Esophagus muscularis mucosa (tissue), 4 donors: ENCODE results near the gene HS2ST1. TPM values are rescaled to one million over a fixed set of nuclear protein-coding genes. Genes with fewer than 3 reads are reported as not detected.
"Not testable (repeated sequence)": the region's sequence is repeated elsewhere in the genome, so short reads cannot be mapped to it uniquely, and the experiment has no call there.

Source experiments
- DNase-seq: peaks from one replicate; pipeline ENCODE4 v3.0.0-alpha.2; 2017; ENCODE audit errors: extremely low spot score
- H3K27ac ChIP-seq, 4 donors: fragments of 200-600 bp; sonication (generic); replicated peaks in 1 of 4; 1 replicate in 3 of 4; 2 replicates in 1 of 4; pipeline ENCODE4 v1.5.1; 2016 to 2019; ENCODE audit warnings: mild to moderate bottlenecking in 1 of 4
- H3K27me3 ChIP-seq, 4 donors: fragments of 200-600 bp; sonication (generic); one replicate each; pipeline versions ENCODE4 v1.5.1 to v1.6.0; 2016 to 2019
- H3K36me3 ChIP-seq, 4 donors: fragments of 200-600 bp; sonication (generic); one replicate each; pipeline ENCODE4 v1.5.1; 2016 to 2019
- H3K4me1 ChIP-seq, 4 donors: fragments of 200-600 bp; sonication (generic); one replicate each; pipeline ENCODE4 v1.5.1; 2016 to 2019
- H3K4me3 ChIP-seq, 4 donors: fragments of 200-600 bp; sonication (generic); 1 replicate in 2 of 4; 2 replicates in 2 of 4; pipeline ENCODE4 v1.5.1; 2016 to 2019; ENCODE audit warnings: mild to moderate bottlenecking in 4 of 4, moderate library complexity in 1 of 4
- H3K9me3 ChIP-seq, 4 donors: fragments of 200-600 bp; sonication (generic); 1 replicate in 3 of 4; 2 replicates in 1 of 4; pipeline ENCODE4 v1.5.1; 2016 to 2019
- EP300 ChIP-seq: sonication (generic); formaldehyde crosslinking; IDR thresholded peaks from one replicate; pipeline ENCODE4 v1.6.1; 2017; ENCODE audit warnings: antibody characterized with exemption
- POLR2A ChIP-seq: fragments of 450-650 bp; IDR thresholded peaks from one replicate; pipeline ENCODE4 v1.6.1; 2017; ENCODE audit warnings: antibody characterized with exemption, moderate library complexity, mild to moderate bottlenecking, low read depth
- POLR2AphosphoS5 ChIP-seq, 2 donors: sonication (generic); formaldehyde crosslinking; IDR thresholded peaks; one replicate each; pipeline ENCODE4 v1.6.1; 2017; ENCODE audit warnings: antibody characterized with exemption in 2 of 2
- WGBS: methylation state at CpG from one replicate; pipeline ENCODE4 v1.1.5; 2018; 5-methylcytosine and 5-hydroxymethylcytosine counted together
- intact Hi-C: fragments of 100-400 bp; cut with DNase I; formaldehyde crosslinking; loops from one replicate; pipeline ENCODE4 v1.15.1; 2023
- total RNA-seq, 4 donors: library from RNA; depleted of rRNA; stranded (reverse); fragments of >200 nt; gene quantifications; one replicate each; pipeline versions ENCODE4 v1.1.0 to v1.2.1, GENCODE V29; 2016
- TF ChIP-seq, protein P1 (sequence below), 3 experiments: fragments of 200-600 bp in 2 of 3; fragments of 450-650 bp in 1 of 3; sonication (generic) in 2 of 3; IDR thresholded peaks; one replicate each; pipeline ENCODE4 v1.5.1; 2017 to 2019; ENCODE audit warnings: antibody characterized with exemption in 3 of 3, mild to moderate bottlenecking in 2 of 3, moderate library complexity in 1 of 3

HS2ST1 gene
- total RNA-seq, 4 donors from 2014 or later, result 8.5 to 11.6 (median 9.4) TPM

DNA sequence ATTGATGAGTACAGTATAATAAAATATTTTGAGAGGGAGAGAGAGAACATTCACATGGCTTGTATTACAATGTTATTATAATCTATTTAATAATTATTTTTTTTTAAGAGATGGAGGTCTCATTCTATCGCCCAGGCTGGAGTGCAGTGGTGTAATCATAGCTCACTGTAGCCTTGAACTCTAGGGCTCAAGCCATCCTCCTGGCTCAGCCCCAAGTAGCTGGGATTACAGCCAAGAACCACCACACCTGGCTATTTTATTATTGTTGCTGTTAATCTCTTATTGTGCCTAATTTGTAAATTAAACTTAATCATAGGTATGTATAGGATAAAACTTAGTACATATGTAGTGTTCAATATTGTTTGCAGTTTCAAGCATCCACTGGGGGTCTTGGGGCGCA is 57.8 kb downstream of the HS2ST1 start:
- 89% methylated on average over 2 of the region's 2 CpGs for WGBS
- H3K36me3 ChIP-seq, result no peaks in the 10 kb centered on the region
- TF ChIP-seq POLR2A (no peak), EP300 (no peak), POLR2AphosphoS5 (IDR thresholded peaks at IDR 0.05) (no peak)
- TF ChIP-seq, protein P1, sequence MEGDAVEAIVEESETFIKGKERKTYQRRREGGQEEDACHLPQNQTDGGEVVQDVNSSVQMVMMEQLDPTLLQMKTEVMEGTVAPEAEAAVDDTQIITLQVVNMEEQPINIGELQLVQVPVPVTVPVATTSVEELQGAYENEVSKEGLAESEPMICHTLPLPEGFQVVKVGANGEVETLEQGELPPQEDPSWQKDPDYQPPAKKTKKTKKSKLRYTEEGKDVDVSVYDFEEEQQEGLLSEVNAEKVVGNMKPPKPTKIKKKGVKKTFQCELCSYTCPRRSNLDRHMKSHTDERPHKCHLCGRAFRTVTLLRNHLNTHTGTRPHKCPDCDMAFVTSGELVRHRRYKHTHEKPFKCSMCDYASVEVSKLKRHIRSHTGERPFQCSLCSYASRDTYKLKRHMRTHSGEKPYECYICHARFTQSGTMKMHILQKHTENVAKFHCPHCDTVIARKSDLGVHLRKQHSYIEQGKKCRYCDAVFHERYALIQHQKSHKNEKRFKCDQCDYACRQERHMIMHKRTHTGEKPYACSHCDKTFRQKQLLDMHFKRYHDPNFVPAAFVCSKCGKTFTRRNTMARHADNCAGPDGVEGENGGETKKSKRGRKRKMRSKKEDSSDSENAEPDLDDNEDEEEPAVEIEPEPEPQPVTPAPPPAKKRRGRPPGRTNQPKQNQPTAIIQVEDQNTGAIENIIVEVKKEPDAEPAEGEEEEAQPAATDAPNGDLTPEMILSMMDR (IDR thresholded peaks at IDR 0.05), result no peak
- H3K27ac ChIP-seq, result no peak overlapping the region
- no peak overlapping the region for H3K4me3 ChIP-seq
- no peaks in the 10 kb centered on the region for H3K9me3 ChIP-seq
- H3K4me1 ChIP-seq, result peaks cover 6 to 14% (median 8%) of the 10 kb centered on the region in 4 donors
- DNase-seq, result no peak
- intact Hi-C loops, result no loop called here
- H3K27me3 ChIP-seq, result no peaks in the 10 kb centered on the region

GRCh38 chr1:86975993-86976550 is 61.6 kb downstream of the HS2ST1 start:
- no peaks in the 10 kb centered on the region for H3K36me3 ChIP-seq
- WGBS, result 55% methylated on average over 2 of the region's 2 CpGs
- peaks cover 6 to 14% (median 8%) of the 10 kb centered on the region in 4 donors for H3K4me1 ChIP-seq
- intact Hi-C loops, result no loop called here
- H3K27ac ChIP-seq, result no peak overlapping the region
- DNase-seq, result no peak
- no peaks in the 10 kb centered on the region for H3K9me3 ChIP-seq
- H3K4me3 ChIP-seq, result no peak overlapping the region
- TF ChIP-seq POLR2AphosphoS5 (IDR thresholded peaks at IDR 0.05), result no peak
- TF ChIP-seq POLR2A, result no peak
- TF ChIP-seq EP300, result no peak
- TF ChIP-seq, protein P1 (IDR thresholded peaks at IDR 0.05), result no peak
- H3K27me3 ChIP-seq, result no peaks in the 10 kb centered on the region

- Histone ChIP-seq H3K27ac (no peak overlapping the region), H3K4me3 (no peak overlapping the region), H3K36me3 (no peaks in the 10 kb centered on the region), H3K9me3 (no peaks in the 10 kb centered on the region), H3K4me1 (peaks cover 6 to 14% (median 8%) of the 10 kb centered on the region in 4 donors), H3K27me3 (no peaks in the 10 kb centered on the region)
- intact Hi-C loops, result no loop called here
- no peak for TF ChIP-seq EP300
- TF ChIP-seq, protein P1 (IDR thresholded peaks at IDR 0.05), result no peak
- TF ChIP-seq POLR2A, result no peak
- no peak for TF ChIP-seq POLR2AphosphoS5 (IDR thresholded peaks at IDR 0.05)
- no peak for DNase-seq
These were observed 62.2 kb downstream of the HS2ST1 start for GRCh38 chr1:86976664-86977063.

DNA sequence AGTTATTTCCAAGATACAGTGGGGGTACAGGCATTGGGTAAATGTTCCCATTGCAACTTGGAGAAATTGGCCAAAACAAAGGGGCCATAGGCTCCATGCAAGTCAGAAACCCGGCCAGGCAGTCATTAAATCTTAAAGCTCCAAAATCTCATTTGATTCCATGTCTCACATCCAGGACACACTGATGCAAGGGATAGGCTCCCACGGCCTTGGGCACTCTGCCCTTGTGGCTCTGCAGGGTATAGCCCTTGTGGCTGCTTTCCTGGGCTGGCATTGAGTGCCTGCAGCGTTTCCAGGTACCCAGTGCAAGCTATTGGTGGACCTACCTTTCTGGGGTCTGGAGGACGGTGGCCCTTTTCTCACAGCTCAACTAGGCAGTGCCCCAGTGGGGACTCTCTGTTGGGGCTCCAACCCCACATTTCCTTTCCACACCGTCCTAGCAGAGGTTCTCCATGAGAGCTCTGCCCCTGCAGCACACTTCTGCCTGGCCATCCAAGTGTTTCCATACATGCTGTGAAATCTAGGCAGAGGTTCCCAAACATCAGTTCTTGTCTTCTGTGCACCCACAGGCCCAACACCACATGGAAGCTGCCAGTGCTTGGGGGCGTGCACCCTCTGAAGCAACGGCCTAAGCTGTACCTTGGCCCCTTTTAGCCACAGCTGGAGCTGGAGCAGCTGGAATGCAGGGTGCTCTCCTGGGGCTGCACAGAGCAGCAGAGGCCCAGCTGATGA is 67.2 kb downstream of the HS2ST1 start:
- H3K4me1 ChIP-seq, result no peaks in the 10 kb centered on the region
- 96% methylated on average over 5 of the region's 7 CpGs for WGBS
- no peak overlapping the region for H3K27ac ChIP-seq
- H3K4me3 ChIP-seq, result no peak overlapping the region
- no peaks in the 10 kb centered on the region for H3K27me3 ChIP-seq
- DNase-seq, result no peak
- no peaks in the 10 kb centered on the region for H3K9me3 ChIP-seq
- H3K36me3 ChIP-seq, result no peaks in the 10 kb centered on the region
- intact Hi-C loops, result no loop called here
- TF ChIP-seq, protein P1 (IDR thresholded peaks at IDR 0.05), result no peak
- TF ChIP-seq POLR2A, result no peak
- TF ChIP-seq POLR2AphosphoS5 (IDR thresholded peaks at IDR 0.05), result no peak
- TF ChIP-seq EP300, result no peak

GRCh38 chr1:86983677-86984076 is 69.2 kb downstream of the HS2ST1 start:
- H3K4me1 ChIP-seq, H3K27me3 ChIP-seq, H3K36me3 ChIP-seq, H3K27ac ChIP-seq, H3K9me3 ChIP-seq, DNase-seq, intact Hi-C loops, H3K4me3 ChIP-seq: not testable (repeated sequence)
- WGBS, result 96% methylated on average over 12 of the region's 12 CpGs
